Measurements from ENCODE around the gene SCAPER.
"Not testable (repeated sequence)": the region's sequence is repeated elsewhere in the genome, so short reads cannot be mapped to it uniquely, and the experiment has no call there.

Gene SCAPER

GRCh38 chr15:76714950-76715349 lies 190.2 kb downstream of the SCAPER start:
- H3K9me3 ChIP-seq (ENCODE audit: control insufficient read depth, insufficient read depth, low read depth, low read length): no peaks in the 10 kb centered on the region
- no peak overlapping the region for H3K9ac ChIP-seq (ENCODE audit: low read length)
- H3K27ac ChIP-seq (ENCODE audit: low read depth, low read length): no peak overlapping the region
- H3K4me3 ChIP-seq (ENCODE audit: low read depth, low read length): no peak overlapping the region
- H3K4me1 ChIP-seq (ENCODE audit: control insufficient read depth, insufficient read depth, low read length): no peaks in the 10 kb centered on the region
- H3K27me3 ChIP-seq (ENCODE audit: control insufficient read depth, insufficient read depth, low read length): no peaks in the 10 kb centered on the region
- H3K36me3 ChIP-seq (ENCODE audit: control insufficient read depth, insufficient read depth, low read length): no peaks in the 10 kb centered on the region

GRCh38 chr15:76711351-76711827 lies 193.8 kb downstream of the SCAPER start:
- Histone ChIP-seq H3K9me3 (ENCODE audit: control insufficient read depth, insufficient read depth, low read depth, low read length) (no peaks in the 10 kb centered on the region), H3K27ac (ENCODE audit: low read depth, low read length) (no peak overlapping the region), H3K36me3 (ENCODE audit: control insufficient read depth, insufficient read depth, low read length) (no peaks in the 10 kb centered on the region), H3K27me3 (ENCODE audit: control insufficient read depth, insufficient read depth, low read length) (no peaks in the 10 kb centered on the region), H3K4me1 (ENCODE audit: control insufficient read depth, insufficient read depth, low read length) (no peaks in the 10 kb centered on the region), H3K9ac (ENCODE audit: low read length) (no peak overlapping the region), H3K4me3 (ENCODE audit: low read depth, low read length) (no peak overlapping the region)

GRCh38 chr15:76704032-76704431 lies 201.1 kb downstream of the SCAPER start:
- not testable (repeated sequence) for H3K4me3 ChIP-seq (ENCODE audit: low read depth, low read length); H3K27ac ChIP-seq (ENCODE audit: low read depth, low read length); H3K27me3 ChIP-seq (ENCODE audit: control insufficient read depth, insufficient read depth, low read length)

GRCh38 chr15:76696840-76697239 lies 208.3 kb downstream of the SCAPER start:
- no peak overlapping the region for H3K9ac ChIP-seq (ENCODE audit: low read length)
- H3K4me1 ChIP-seq (ENCODE audit: control insufficient read depth, insufficient read depth, low read length): no peaks in the 10 kb centered on the region
- no peak overlapping the region for H3K27ac ChIP-seq (ENCODE audit: low read depth, low read length)
- H3K27me3 ChIP-seq (ENCODE audit: control insufficient read depth, insufficient read depth, low read length): no peaks in the 10 kb centered on the region
- no peaks in the 10 kb centered on the region for H3K9me3 ChIP-seq (ENCODE audit: control insufficient read depth, insufficient read depth, low read depth, low read length)
- H3K36me3 ChIP-seq (ENCODE audit: control insufficient read depth, insufficient read depth, low read length): no peaks in the 10 kb centered on the region
- H3K4me3 ChIP-seq (ENCODE audit: low read depth, low read length): no peak overlapping the region

More at GRCh38 chr15:76704032-76704431, 201.1 kb downstream of the SCAPER start:
- H3K36me3 ChIP-seq (ENCODE audit: control insufficient read depth, insufficient read depth, low read length); H3K9me3 ChIP-seq (ENCODE audit: control insufficient read depth, insufficient read depth, low read depth, low read length); H3K9ac ChIP-seq (ENCODE audit: low read length); H3K4me1 ChIP-seq (ENCODE audit: control insufficient read depth, insufficient read depth, low read length): not testable (repeated sequence)

GRCh38 chr15:76692546-76692945 lies 212.6 kb downstream of the SCAPER start:
- not testable (repeated sequence) for H3K9ac ChIP-seq (ENCODE audit: low read length); H3K4me1 ChIP-seq (ENCODE audit: control insufficient read depth, insufficient read depth, low read length); H3K27ac ChIP-seq (ENCODE audit: low read depth, low read length); H3K36me3 ChIP-seq (ENCODE audit: control insufficient read depth, insufficient read depth, low read length); H3K4me3 ChIP-seq (ENCODE audit: low read depth, low read length); H3K27me3 ChIP-seq (ENCODE audit: control insufficient read depth, insufficient read depth, low read length); H3K9me3 ChIP-seq (ENCODE audit: control insufficient read depth, insufficient read depth, low read depth, low read length)

- not testable (repeated sequence) for H3K4me1 ChIP-seq (ENCODE audit: control insufficient read depth, insufficient read depth, low read length); H3K36me3 ChIP-seq (ENCODE audit: control insufficient read depth, insufficient read depth, low read length); H3K9ac ChIP-seq (ENCODE audit: low read length); H3K4me3 ChIP-seq (ENCODE audit: low read depth, low read length); H3K27ac ChIP-seq (ENCODE audit: low read depth, low read length); H3K9me3 ChIP-seq (ENCODE audit: control insufficient read depth, insufficient read depth, low read depth, low read length); H3K27me3 ChIP-seq (ENCODE audit: control insufficient read depth, insufficient read depth, low read length)
Observed at GRCh38 chr15:76687592-76687991, 217.5 kb downstream of the SCAPER start.

GRCh38 chr15:76684002-76684401 lies 221.1 kb downstream of the SCAPER start:
- Histone ChIP-seq H3K27me3 (ENCODE audit: control insufficient read depth, insufficient read depth, low read length) (no peaks in the 10 kb centered on the region), H3K9ac (ENCODE audit: low read length) (no peak overlapping the region), H3K27ac (ENCODE audit: low read depth, low read length) (no peak overlapping the region), H3K9me3 (ENCODE audit: control insufficient read depth, insufficient read depth, low read depth, low read length) (no peaks in the 10 kb centered on the region; the same call in 1 of the 2 replicates), H3K4me3 (ENCODE audit: low read depth, low read length) (no peak overlapping the region), H3K4me1 (ENCODE audit: control insufficient read depth, insufficient read depth, low read length) (no peaks in the 10 kb centered on the region), H3K36me3 (ENCODE audit: control insufficient read depth, insufficient read depth, low read length) (no peaks in the 10 kb centered on the region)

GRCh38 chr15:76682833-76683232 lies 222.3 kb downstream of the SCAPER start:
- no peaks in the 10 kb centered on the region for H3K36me3 ChIP-seq (ENCODE audit: control insufficient read depth, insufficient read depth, low read length)
- no peak overlapping the region for H3K9ac ChIP-seq (ENCODE audit: low read length)
- H3K27me3 ChIP-seq (ENCODE audit: control insufficient read depth, insufficient read depth, low read length): no peaks in the 10 kb centered on the region
- H3K4me1 ChIP-seq (ENCODE audit: control insufficient read depth, insufficient read depth, low read length): no peaks in the 10 kb centered on the region
- no peak overlapping the region for H3K27ac ChIP-seq (ENCODE audit: low read depth, low read length)
- no peaks in the 10 kb centered on the region; the same call in 1 of the 2 replicates for H3K9me3 ChIP-seq (ENCODE audit: control insufficient read depth, insufficient read depth, low read depth, low read length)
- no peak overlapping the region for H3K4me3 ChIP-seq (ENCODE audit: low read depth, low read length)

- H3K27me3 ChIP-seq (ENCODE audit: control insufficient read depth, insufficient read depth, low read length): no peaks in the 10 kb centered on the region
- no peaks in the 10 kb centered on the region for H3K36me3 ChIP-seq (ENCODE audit: control insufficient read depth, insufficient read depth, low read length)
- no peak overlapping the region for H3K27ac ChIP-seq (ENCODE audit: low read depth, low read length)
- no peak overlapping the region for H3K4me3 ChIP-seq (ENCODE audit: low read depth, low read length)
- no peak overlapping the region for H3K9ac ChIP-seq (ENCODE audit: low read length)
- no peaks in the 10 kb centered on the region; the same call in 1 of the 2 replicates for H3K9me3 ChIP-seq (ENCODE audit: control insufficient read depth, insufficient read depth, low read depth, low read length)
- H3K4me1 ChIP-seq (ENCODE audit: control insufficient read depth, insufficient read depth, low read length): no peaks in the 10 kb centered on the region
Observed at GRCh38 chr15:76682259-76682658, 222.9 kb downstream of the SCAPER start.

- Histone ChIP-seq H3K4me3 (ENCODE audit: low read depth, low read length) (no peak overlapping the region), H3K9me3 (ENCODE audit: control insufficient read depth, insufficient read depth, low read depth, low read length) (no peaks in the 10 kb centered on the region), H3K9ac (ENCODE audit: low read length) (no peak overlapping the region), H3K27ac (ENCODE audit: low read depth, low read length) (no peak overlapping the region), H3K4me1 (ENCODE audit: control insufficient read depth, insufficient read depth, low read length) (no peaks in the 10 kb centered on the region), H3K27me3 (ENCODE audit: control insufficient read depth, insufficient read depth, low read length) (no peaks in the 10 kb centered on the region), H3K36me3 (ENCODE audit: control insufficient read depth, insufficient read depth, low read length) (no peaks in the 10 kb centered on the region)
Observed at GRCh38 chr15:76678766-76679165, 226.4 kb downstream of the SCAPER start.

GRCh38 chr15:76674883-76675282 lies 230.3 kb downstream of the SCAPER start:
- Histone ChIP-seq H3K27ac (ENCODE audit: low read depth, low read length) (no peak overlapping the region), H3K9me3 (ENCODE audit: control insufficient read depth, insufficient read depth, low read depth, low read length) (no peaks in the 10 kb centered on the region), H3K4me1 (ENCODE audit: control insufficient read depth, insufficient read depth, low read length) (no peaks in the 10 kb centered on the region), H3K27me3 (ENCODE audit: control insufficient read depth, insufficient read depth, low read length) (no peaks in the 10 kb centered on the region), H3K9ac (ENCODE audit: low read length) (no peak overlapping the region), H3K36me3 (ENCODE audit: control insufficient read depth, insufficient read depth, low read length) (no peaks in the 10 kb centered on the region), H3K4me3 (ENCODE audit: low read depth, low read length) (no peak overlapping the region)
